Karpas-422 (cell line): ENCODE data around the gene THSD4. TPM values are rescaled to one million over a fixed set of nuclear protein-coding genes. Genes with fewer than 3 reads are reported as not detected.
A peak's percentile ranks its signal among the peaks of the same experiment; 100 is the strongest.

ENCODE experiments used
- DNase-seq: peaks from one replicate; pipeline ENCODE4 v3.0.0-alpha.2; 2015
- H2AFZ ChIP-seq: fragments of 200-600 bp; sonication (generic); 2 replicates; pipeline ENCODE4 v1.6.1; 2014; ENCODE audit warnings: antibody characterized with exemption, low read length, mixed read lengths
- H3K27ac ChIP-seq: fragments of 200-600 bp; sonication (generic); 2 replicates; pipeline ENCODE4 v1.5.1; 2014; ENCODE audit warnings: mild to moderate bottlenecking, low read length, moderate library complexity
- H3K27me3 ChIP-seq: fragments of 200-600 bp; sonication (generic); 2 replicates; pipeline ENCODE4 v1.6.1; 2014; ENCODE audit warnings: low read length, mixed read lengths
- H3K36me3 ChIP-seq: fragments of 200-600 bp; sonication (generic); 2 replicates; pipeline ENCODE4 v1.6.1; 2014; ENCODE audit warnings: low read length, mixed read lengths; ENCODE audit not compliant: insufficient read depth
- H3K4me1 ChIP-seq: fragments of 200-600 bp; sonication (generic); 2 replicates; pipeline ENCODE4 v1.6.1; 2014; ENCODE audit warnings: mild to moderate bottlenecking, low read length, mixed read lengths
- H3K4me2 ChIP-seq: fragments of 200-600 bp; sonication (generic); 2 replicates; pipeline ENCODE4 v1.6.1; 2014; ENCODE audit warnings: low read length, low read depth, mild to moderate bottlenecking; ENCODE audit not compliant: poor library complexity, severe bottlenecking
- H3K4me3 ChIP-seq: fragments of 200-600 bp; sonication (generic); 2 replicates; pipeline ENCODE4 v1.5.1; 2014; ENCODE audit warnings: mild to moderate bottlenecking, antibody characterized with exemption, low read length, mixed read lengths
- H3K79me2 ChIP-seq: fragments of 200-600 bp; sonication (generic); 2 replicates; pipeline ENCODE4 v1.6.1; 2014; ENCODE audit warnings: mild to moderate bottlenecking, low read length, mixed read lengths
- H3K9ac ChIP-seq: fragments of 200-600 bp; sonication (generic); 2 replicates; pipeline ENCODE4 v1.6.0; 2014; ENCODE audit warnings: low read length
- H3K9me2 ChIP-seq: fragments of 200-600 bp; sonication (generic), shearing (Covaris generic); replicated peaks from 2 replicates; pipeline ENCODE4 v1.6.0; 2014; ENCODE audit warnings: mild to moderate bottlenecking, low read length, moderate library complexity; ENCODE audit not compliant: insufficient read depth
- H3K9me3 ChIP-seq: fragments of 300-700, 200-600 bp; sonication (generic); 2 replicates; pipeline ENCODE4 v1.6.1; 2014; ENCODE audit warnings: low read length, mixed read lengths
- H4K20me1 ChIP-seq: fragments of 200-600 bp; sonication (generic); 2 replicates; pipeline ENCODE4 v1.6.1; 2014; ENCODE audit warnings: mild to moderate bottlenecking, antibody characterized with exemption, low read length, low read depth; ENCODE audit not compliant: insufficient read depth
- total RNA-seq: library from RNA; depleted of rRNA; stranded (reverse); fragments of >200 nt; shearing (Covaris generic); gene quantifications from 2 replicates; pipeline ENCODE4 v1.2.3, GENCODE V29; 2014; ENCODE audit warnings: low replicate concordance

Gene THSD4
- total RNA-seq, 1 experiment from 2014 or later: 0.11 TPM

DNA sequence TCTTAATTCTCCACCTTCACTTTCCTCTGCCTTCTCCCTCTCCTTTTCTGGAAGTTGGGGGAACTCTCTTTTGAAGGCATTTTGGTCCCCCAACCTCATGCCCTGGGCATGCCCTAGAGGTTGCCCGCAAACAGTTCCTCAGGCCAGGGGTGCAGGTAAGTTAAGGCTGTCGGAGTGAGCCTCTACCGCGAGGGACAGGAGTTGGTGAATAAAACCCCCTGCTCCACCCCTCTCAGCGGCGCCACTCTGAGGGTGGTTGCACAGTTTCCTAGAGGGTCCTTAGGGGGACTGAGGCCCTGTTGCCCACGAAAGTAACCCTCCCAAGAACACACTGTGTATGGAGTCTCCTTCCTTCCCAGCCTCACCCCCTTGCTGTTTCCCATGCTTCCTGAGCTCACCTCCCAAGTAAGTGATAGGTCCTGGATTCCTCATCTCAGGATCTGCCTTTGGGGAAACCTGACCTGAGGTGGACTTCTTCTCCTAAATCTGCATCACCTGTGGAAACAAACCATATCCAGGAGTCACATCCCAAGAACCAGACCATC, 23.1 kb upstream of the THSD4 start:
- H3K79me2 ChIP-seq: no peaks in the 10 kb centered on the region
- no peak overlapping the region for H3K4me2 ChIP-seq
- no peak overlapping the region for H3K27ac ChIP-seq
- H3K27me3 ChIP-seq: no peaks in the 10 kb centered on the region
- H3K4me1 ChIP-seq: no peaks in the 10 kb centered on the region
- no peaks in the 10 kb centered on the region for H3K36me3 ChIP-seq
- H3K9me3 ChIP-seq: no peaks in the 10 kb centered on the region
- H3K4me3 ChIP-seq: no peak overlapping the region
- no peak for DNase-seq
- H4K20me1 ChIP-seq: no peaks in the 10 kb centered on the region
- H3K9me2 ChIP-seq: no peaks in the 10 kb centered on the region
- H3K9ac ChIP-seq: no peak overlapping the region
- H2AFZ ChIP-seq: no peak overlapping the region

DNA sequence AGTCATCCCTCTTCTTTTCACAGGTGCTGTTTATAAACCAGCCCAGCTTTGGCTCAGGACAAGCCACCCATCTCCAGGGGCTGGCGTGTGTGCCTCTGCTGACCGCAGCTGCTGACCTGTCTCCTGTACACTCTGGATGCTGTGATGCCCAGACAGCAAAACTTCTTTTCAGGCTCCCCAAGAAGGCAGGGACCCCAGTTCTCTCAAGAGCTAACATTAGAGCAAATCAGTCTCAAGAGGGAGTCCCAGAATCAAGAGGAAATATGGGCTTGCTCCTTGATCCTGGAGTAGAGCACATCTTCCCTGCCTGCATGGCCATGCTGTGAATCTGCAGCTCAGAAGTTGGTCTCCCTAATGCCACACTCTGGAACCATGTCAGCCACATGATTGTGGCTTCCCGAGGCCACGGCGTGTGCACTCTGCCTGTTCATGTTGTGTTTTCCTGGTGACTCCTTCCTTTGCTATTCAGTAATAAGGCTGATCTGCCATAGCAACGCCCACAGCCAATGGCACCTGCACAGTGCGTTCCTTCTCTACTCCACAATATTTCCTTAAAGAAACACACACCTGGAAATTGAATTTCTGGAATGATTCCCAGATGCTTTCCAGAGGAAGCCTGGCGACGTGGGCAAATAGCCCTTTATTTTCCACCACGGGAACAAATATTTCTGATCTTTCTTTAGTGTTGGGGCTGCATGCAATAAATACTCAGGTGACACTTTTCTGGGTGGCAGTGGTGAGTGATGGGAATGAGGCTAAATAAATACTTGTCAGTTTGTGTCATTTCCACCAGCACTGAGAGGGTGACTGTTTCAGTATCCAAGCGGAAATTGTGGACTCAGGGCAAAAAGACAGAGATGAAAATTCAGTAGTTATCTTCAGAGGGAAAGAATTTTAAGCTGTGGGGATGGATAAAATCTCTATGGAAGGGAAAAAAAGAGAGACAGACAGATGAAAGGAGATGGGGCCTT, 21.9 kb upstream of the THSD4 start:
- Histone ChIP-seq H3K79me2 (no peaks in the 10 kb centered on the region), H3K9me2 (no peaks in the 10 kb centered on the region), H3K4me1 (no peaks in the 10 kb centered on the region), H2AFZ (no peak overlapping the region), H4K20me1 (no peaks in the 10 kb centered on the region), H3K4me3 (no peak overlapping the region), H3K9ac (no peak overlapping the region), H3K9me3 (no peaks in the 10 kb centered on the region), H3K4me2 (no peak overlapping the region), H3K27ac (no peak overlapping the region), H3K36me3 (no peaks in the 10 kb centered on the region), H3K27me3 (no peaks in the 10 kb centered on the region)
- no peak for DNase-seq

DNA sequence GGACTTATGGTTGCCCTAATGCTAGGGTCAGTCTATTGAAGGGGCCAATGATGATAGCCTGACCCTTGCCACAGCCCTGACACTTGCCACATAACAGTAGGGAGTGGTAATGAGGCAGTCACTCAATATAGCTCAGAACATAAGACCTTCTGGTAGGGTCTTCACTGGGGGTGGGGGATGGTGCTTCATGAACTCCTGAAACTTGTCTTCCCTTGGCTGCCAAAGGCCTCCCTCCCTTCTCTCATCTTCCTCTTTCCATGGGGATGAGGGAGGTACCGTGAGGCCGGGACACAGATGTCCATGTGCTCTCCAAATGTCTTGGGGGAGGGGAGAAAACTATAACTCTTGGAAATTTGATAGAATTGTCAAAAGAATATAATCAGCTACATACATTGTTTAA, 21.1 kb upstream of the THSD4 start:
- Histone ChIP-seq H4K20me1 (no peaks in the 10 kb centered on the region), H3K9ac (no peak overlapping the region), H3K27me3 (no peaks in the 10 kb centered on the region), H3K9me2 (no peaks in the 10 kb centered on the region), H3K27ac (no peak overlapping the region), H3K4me2 (no peak overlapping the region), H3K9me3 (no peaks in the 10 kb centered on the region), H3K4me3 (no peak overlapping the region), H3K36me3 (no peaks in the 10 kb centered on the region), H2AFZ (no peak overlapping the region), H3K4me1 (no peaks in the 10 kb centered on the region), H3K79me2 (no peaks in the 10 kb centered on the region)
- DNase-seq: no peak

DNA sequence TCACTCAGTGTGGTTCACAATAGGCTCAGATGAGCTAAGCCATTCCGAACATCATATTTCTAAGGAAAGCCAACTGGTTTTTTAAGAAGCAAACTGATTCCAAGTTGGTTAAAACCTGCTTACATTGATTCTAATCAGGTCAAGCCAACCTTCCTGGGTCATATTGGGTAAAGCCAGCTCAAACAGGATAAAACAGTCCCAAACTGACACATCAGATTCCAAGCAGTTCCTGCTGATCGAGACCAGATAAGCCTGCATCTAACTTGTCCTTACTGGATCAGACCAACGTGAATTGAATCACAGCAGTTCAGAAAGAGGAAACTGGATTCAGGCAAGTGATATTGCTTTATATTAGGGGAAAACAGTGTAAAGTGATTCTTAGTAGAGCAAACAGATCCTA, 18.6 kb upstream of the THSD4 start:
- H3K9ac ChIP-seq: no peak overlapping the region
- DNase-seq: no peak
- no peak overlapping the region for H3K4me3 ChIP-seq
- H3K4me1 ChIP-seq: no peaks in the 10 kb centered on the region
- H3K9me3 ChIP-seq: no peaks in the 10 kb centered on the region
- H2AFZ ChIP-seq: no peak overlapping the region
- no peaks in the 10 kb centered on the region for H3K79me2 ChIP-seq
- no peaks in the 10 kb centered on the region for H4K20me1 ChIP-seq
- no peak overlapping the region for H3K27ac ChIP-seq
- no peak overlapping the region for H3K4me2 ChIP-seq
- no peaks in the 10 kb centered on the region for H3K9me2 ChIP-seq
- no peaks in the 10 kb centered on the region for H3K27me3 ChIP-seq
- H3K36me3 ChIP-seq: no peaks in the 10 kb centered on the region

DNA sequence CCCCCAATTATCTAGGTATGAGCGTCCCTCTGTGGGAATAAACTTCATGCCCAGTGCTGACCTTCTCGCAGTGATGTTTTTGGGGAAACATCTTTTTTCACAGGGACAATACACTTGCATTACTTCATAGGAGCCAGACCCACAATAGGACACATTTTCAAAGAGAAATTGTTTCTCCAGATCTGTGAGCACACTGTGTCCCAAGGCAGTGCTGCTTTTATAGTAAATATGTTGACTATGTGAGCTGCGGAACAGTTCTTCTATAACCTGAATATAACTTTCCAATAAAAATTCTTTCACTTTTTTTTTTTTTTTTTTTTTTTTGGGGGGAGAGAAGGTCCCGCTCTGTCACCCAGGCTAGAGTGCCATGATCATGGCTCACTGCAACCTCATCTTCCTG, 17.4 kb upstream of the THSD4 start:
- Histone ChIP-seq H3K9me3 (no peaks in the 10 kb centered on the region), H3K4me3 (no peak overlapping the region), H3K27ac (no peak overlapping the region), H2AFZ (no peak overlapping the region), H3K9ac (no peak overlapping the region), H3K4me1 (no peaks in the 10 kb centered on the region), H3K36me3 (no peaks in the 10 kb centered on the region), H3K79me2 (no peaks in the 10 kb centered on the region), H3K4me2 (no peak overlapping the region), H4K20me1 (no peaks in the 10 kb centered on the region), H3K27me3 (no peaks in the 10 kb centered on the region), H3K9me2 (no peaks in the 10 kb centered on the region)
- DNase-seq: no peak

DNA sequence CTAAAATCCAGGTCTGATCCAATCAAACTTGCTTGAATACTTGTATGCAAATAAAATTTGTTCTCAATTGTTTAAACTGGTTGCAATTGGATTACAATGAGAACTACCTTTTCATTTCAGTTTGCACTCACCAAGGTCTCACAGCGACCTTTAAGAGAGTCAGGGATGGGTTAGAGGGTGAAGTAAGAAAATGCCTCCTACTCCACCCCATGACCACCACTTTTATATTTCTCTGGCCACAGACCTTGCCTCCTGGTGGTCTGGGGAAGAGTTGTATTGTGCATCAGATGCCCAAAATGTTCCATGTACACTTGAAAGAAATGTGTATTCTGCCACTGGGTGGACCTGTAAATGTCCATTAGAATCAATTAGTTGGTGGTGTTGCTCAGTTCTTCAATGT, 16.4 kb upstream of the THSD4 start:
- Histone ChIP-seq H3K36me3 (no peaks in the 10 kb centered on the region), H3K4me3 (no peak overlapping the region), H3K9ac (no peak overlapping the region), H3K27me3 (no peaks in the 10 kb centered on the region), H3K27ac (no peak overlapping the region), H3K4me1 (no peaks in the 10 kb centered on the region), H4K20me1 (no peaks in the 10 kb centered on the region), H3K9me3 (no peaks in the 10 kb centered on the region), H2AFZ (no peak overlapping the region), H3K4me2 (no peak overlapping the region), H3K9me2 (no peaks in the 10 kb centered on the region), H3K79me2 (no peaks in the 10 kb centered on the region)
- no peak for DNase-seq

DNA sequence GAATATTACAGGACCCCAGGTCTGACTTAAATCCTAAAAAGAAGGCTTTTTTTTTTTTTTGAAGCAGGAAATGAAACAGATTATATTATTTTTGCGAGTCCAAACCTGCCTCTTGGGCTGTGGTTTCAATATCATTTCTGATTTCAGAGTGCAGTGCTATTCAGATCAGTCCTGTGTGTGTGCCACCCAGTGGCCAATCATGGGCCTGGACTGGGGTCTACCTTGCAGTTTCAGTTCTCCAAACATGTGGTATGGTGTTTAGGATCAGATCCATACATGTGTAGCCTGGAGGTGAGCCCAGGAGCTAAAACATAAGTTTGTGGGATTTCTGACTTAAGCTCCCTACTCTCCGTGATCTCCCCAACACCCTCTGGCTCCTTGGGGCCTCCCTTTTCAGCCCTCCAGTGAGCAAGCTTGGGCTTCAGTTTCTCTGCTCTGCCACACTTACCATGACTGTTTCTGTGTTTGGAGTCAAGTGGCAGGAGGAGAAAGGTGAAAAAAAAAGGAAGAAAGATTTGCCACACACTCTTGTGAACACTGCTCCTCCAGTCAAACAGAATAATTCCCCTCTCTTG, 12.1 kb upstream of the THSD4 start:
- Histone ChIP-seq H3K9me3 (no peaks in the 10 kb centered on the region), H3K4me2 (no peak overlapping the region), H4K20me1 (no peaks in the 10 kb centered on the region), H3K36me3 (no peaks in the 10 kb centered on the region), H3K9ac (no peak overlapping the region), H2AFZ (no peak overlapping the region), H3K4me1 (no peaks in the 10 kb centered on the region), H3K9me2 (no peaks in the 10 kb centered on the region), H3K27ac (no peak overlapping the region), H3K4me3 (no peak overlapping the region), H3K27me3 (no peaks in the 10 kb centered on the region), H3K79me2 (no peaks in the 10 kb centered on the region)
- DNase-seq: peak; percentile 70

DNA sequence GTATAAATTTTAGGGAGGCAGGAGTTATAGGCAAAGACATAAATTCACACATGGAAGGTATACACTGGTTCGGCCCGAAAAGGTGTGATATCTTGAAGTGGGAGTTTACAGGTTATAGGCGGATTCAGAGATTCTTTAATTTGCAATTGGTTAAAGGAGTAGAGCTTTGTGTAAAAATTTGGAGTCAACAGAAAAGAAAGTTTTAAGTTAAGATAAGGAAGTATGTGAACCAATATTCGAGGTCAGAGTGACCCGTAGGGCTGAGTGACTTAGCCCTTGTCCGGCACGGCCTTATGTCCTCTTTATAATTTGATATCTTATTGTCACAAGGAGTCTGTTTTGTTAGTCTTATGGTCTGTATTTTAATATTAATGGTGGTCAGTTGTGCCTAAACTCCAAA, 10.6 kb upstream of the THSD4 start:
- H3K4me1 ChIP-seq: no peaks in the 10 kb centered on the region
- H4K20me1 ChIP-seq: no peaks in the 10 kb centered on the region
- no peak overlapping the region for H2AFZ ChIP-seq
- H3K9ac ChIP-seq: no peak overlapping the region
- H3K4me3 ChIP-seq: no peak overlapping the region
- DNase-seq: no peak
- no peaks in the 10 kb centered on the region for H3K9me2 ChIP-seq
- H3K4me2 ChIP-seq: no peak overlapping the region
- no peaks in the 10 kb centered on the region for H3K9me3 ChIP-seq
- H3K27ac ChIP-seq: no peak overlapping the region
- H3K36me3 ChIP-seq: no peaks in the 10 kb centered on the region
- no peaks in the 10 kb centered on the region for H3K27me3 ChIP-seq
- no peaks in the 10 kb centered on the region for H3K79me2 ChIP-seq
